Measurements from ENCODE around the gene PRR19.

PRR19 gene

GRCh38 chr19:42292042-42292960 is 9.6 kb upstream of the PRR19 start:
- Mint-ChIP-seq H3K9me3 (no peaks in the 10 kb centered on the region), H3K36me3 (ENCODE audit: low read depth) (peaks cover 32% of the 10 kb centered on the region), H3K4me1 (peaks cover 27% of the 10 kb centered on the region), H3K27ac (no peak overlapping the region), H3K4me3 (no peak overlapping the region), H3K27me3 (ENCODE audit: low read depth, poor library complexity) (peaks cover 7% of the 10 kb centered on the region)
- TF ChIP-seq, protein P1, sequence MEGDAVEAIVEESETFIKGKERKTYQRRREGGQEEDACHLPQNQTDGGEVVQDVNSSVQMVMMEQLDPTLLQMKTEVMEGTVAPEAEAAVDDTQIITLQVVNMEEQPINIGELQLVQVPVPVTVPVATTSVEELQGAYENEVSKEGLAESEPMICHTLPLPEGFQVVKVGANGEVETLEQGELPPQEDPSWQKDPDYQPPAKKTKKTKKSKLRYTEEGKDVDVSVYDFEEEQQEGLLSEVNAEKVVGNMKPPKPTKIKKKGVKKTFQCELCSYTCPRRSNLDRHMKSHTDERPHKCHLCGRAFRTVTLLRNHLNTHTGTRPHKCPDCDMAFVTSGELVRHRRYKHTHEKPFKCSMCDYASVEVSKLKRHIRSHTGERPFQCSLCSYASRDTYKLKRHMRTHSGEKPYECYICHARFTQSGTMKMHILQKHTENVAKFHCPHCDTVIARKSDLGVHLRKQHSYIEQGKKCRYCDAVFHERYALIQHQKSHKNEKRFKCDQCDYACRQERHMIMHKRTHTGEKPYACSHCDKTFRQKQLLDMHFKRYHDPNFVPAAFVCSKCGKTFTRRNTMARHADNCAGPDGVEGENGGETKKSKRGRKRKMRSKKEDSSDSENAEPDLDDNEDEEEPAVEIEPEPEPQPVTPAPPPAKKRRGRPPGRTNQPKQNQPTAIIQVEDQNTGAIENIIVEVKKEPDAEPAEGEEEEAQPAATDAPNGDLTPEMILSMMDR (IDR thresholded peaks at IDR 0.05): no peak
- no peak for DNase-seq

GRCh38 chr19:42292963-42293362 is 9.0 kb upstream of the PRR19 start:
- TF ChIP-seq, protein P1 (IDR thresholded peaks at IDR 0.05): no peak
- H3K4me1 Mint-ChIP-seq: peaks cover 26% of the 10 kb centered on the region
- peaks cover 7% of the 10 kb centered on the region for H3K27me3 Mint-ChIP-seq (ENCODE audit: low read depth, poor library complexity)
- H3K27ac Mint-ChIP-seq: peak overlapping the region; percentile 99
- no peaks in the 10 kb centered on the region for H3K9me3 Mint-ChIP-seq
- DNase-seq: no peak
- peak overlapping the region; percentile 10 for H3K4me3 Mint-ChIP-seq
- H3K36me3 Mint-ChIP-seq (ENCODE audit: low read depth): peaks cover 32% of the 10 kb centered on the region

GRCh38 chr19:42293540-42293939 is 8.4 kb upstream of the PRR19 start:
- Mint-ChIP-seq H3K27me3 (ENCODE audit: low read depth, poor library complexity) (peaks cover 7% of the 10 kb centered on the region), H3K4me3 (no peak overlapping the region), H3K4me1 (peaks cover 20% of the 10 kb centered on the region), H3K36me3 (ENCODE audit: low read depth) (peaks cover 27% of the 10 kb centered on the region), H3K9me3 (no peaks in the 10 kb centered on the region), H3K27ac (peak overlapping the region; percentile 99)
- no peak for DNase-seq
- TF ChIP-seq, protein P1 (IDR thresholded peaks at IDR 0.05): peak; percentile 21

DNA sequence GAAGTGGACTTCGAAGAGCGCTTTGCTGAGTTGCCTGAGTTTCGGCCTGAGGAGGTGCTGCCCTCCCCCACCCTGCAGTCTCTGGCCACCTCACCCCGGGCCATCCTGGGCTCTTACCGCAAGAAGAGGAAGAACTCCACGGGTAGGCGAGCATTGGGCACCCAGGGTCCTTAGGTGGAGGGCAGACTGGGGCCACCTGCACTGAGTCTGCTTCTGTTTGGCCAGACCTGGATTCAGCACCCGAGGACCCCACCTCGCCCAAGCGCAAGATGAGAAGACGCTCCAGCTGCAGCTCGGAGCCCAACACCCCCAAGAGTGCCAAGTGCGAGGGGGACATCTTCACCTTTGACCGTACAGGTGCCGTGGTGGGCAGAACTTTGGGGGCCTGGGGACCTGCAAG is 8.0 kb upstream of the PRR19 start:
- H3K4me3 Mint-ChIP-seq: no peak overlapping the region

DNA sequence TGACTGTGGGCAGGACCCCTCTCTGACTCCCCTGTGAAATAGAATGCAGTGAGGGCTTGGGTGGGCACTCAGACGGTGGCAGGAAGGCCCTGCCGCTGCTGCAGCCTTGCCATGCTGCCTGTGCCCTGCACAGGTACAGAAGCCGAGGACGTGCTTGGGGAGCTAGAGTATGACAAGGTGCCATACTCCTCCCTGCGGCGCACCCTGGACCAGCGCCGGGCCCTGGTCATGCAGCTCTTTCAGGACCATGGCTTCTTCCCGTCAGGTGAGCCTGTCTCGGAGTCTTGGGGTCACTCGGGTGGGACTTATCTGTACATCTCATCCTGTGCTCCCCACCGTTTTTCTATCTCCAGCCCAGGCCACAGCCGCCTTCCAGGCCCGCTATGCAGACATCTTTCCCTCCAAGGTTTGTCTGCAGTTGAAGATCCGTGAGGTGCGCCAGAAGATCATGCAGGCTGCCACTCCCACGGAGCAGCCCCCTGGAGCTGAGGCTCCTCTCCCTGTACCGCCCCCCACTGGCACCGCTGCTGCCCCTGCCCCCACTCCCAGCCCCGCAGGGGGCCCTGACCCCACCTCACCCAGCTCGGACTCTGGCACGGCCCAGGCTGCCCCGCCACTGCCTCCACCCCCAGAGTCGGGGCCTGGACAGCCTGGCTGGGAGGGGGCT is 7.3 kb upstream of the PRR19 start:
- Mint-ChIP-seq H3K9me3 (no peaks in the 10 kb centered on the region), H3K27ac (peak overlapping the region; percentile 45), H3K36me3 (ENCODE audit: low read depth) (peaks cover 24% of the 10 kb centered on the region), H3K4me1 (peaks cover 19% of the 10 kb centered on the region), H3K27me3 (ENCODE audit: low read depth, poor library complexity) (peaks cover 10% of the 10 kb centered on the region), H3K4me3 (no peak overlapping the region)
- no peak for DNase-seq
- TF ChIP-seq, protein P1 (IDR thresholded peaks at IDR 0.05): no peak

More for the DNA sequence above, 8.0 kb upstream of the PRR19 start:
- TF ChIP-seq, protein P1 (IDR thresholded peaks at IDR 0.05): no peak
- Mint-ChIP-seq H3K4me1 (peaks cover 20% of the 10 kb centered on the region), H3K9me3 (no peaks in the 10 kb centered on the region), H3K27me3 (ENCODE audit: low read depth, poor library complexity) (peaks cover 10% of the 10 kb centered on the region), H3K27ac (peak overlapping the region; percentile 57), H3K36me3 (ENCODE audit: low read depth) (peaks cover 23% of the 10 kb centered on the region)
- DNase-seq: no peak
